BE2C (cell line): ENCODE results near the gene TRAT1.

Experiments
- DNase-seq: peaks from one replicate; pipeline ENCODE4 v3.0.0-alpha.2; 2020
- H3K27me3 ChIP-seq: fragments of 250-450 bp; sonication (Bioruptor Pico); 2 replicates; pipeline ENCODE4 v1.5.1; 2020; ENCODE audit warnings: mild to moderate bottlenecking
- H3K36me3 ChIP-seq: fragments of 250-450 bp; sonication (Bioruptor Pico); 2 replicates; pipeline ENCODE4 v1.5.1; 2020; ENCODE audit warnings: mild to moderate bottlenecking
- H3K4me1 ChIP-seq: fragments of 250-450 bp; sonication (Bioruptor Pico); 2 replicates; pipeline ENCODE4 v1.5.1; 2020
- H3K4me3 ChIP-seq: 2 replicates; pipeline ENCODE4 v1.5.1; 2011; ENCODE audit warnings: low read depth, low read length
- H3K9me3 ChIP-seq: fragments of 250-450 bp; sonication (Bioruptor Pico); 2 replicates; pipeline ENCODE4 v1.5.1; 2020
- CTCF ChIP-seq: IDR thresholded peaks from 2 replicates; pipeline ENCODE4 v1.5.1; 2012; ENCODE audit warnings: mild to moderate bottlenecking, low read depth, low read length

Gene TRAT1

DNA sequence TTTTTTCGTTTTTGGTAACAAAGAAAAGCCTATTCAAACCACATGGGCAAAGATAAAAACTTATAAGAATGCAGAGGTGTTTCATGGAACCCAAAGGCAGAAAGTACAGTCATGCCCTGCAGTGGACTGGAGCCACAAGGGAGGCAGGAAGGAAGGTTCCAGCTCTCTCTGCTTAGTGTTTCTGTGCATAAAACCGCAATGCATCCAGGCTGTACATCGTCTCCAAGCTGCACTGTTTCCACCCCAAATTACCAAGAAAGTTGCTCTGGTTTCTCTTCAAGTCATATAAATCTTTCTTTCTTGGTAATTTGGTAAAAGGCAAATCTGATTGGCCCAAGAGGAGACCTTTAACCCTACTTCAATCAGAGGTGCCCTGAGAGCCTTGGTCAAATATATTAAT is 15.8 kb downstream of the TRAT1 start:
- no peak for TF ChIP-seq CTCF
- Histone ChIP-seq H3K27me3 (peaks cover 27% of the 10 kb centered on the region), H3K9me3 (no peaks in the 10 kb centered on the region), H3K4me1 (no peaks in the 10 kb centered on the region), H3K4me3 (no peak overlapping the region), H3K36me3 (no peaks in the 10 kb centered on the region)
- no peak for DNase-seq

GRCh38 chr3:108845709-108846293 is 23.2 kb downstream of the TRAT1 start:
- Histone ChIP-seq H3K27me3 (peaks cover 22% of the 10 kb centered on the region), H3K36me3 (no peaks in the 10 kb centered on the region), H3K4me1 (no peaks in the 10 kb centered on the region), H3K9me3 (no peaks in the 10 kb centered on the region), H3K4me3 (no peak overlapping the region)
- TF ChIP-seq CTCF, result no peak
- no peak for DNase-seq

GRCh38 chr3:108847187-108847586 is 24.6 kb downstream of the TRAT1 start:
- Histone ChIP-seq H3K4me3 (no peak overlapping the region), H3K27me3 (peaks cover 17% of the 10 kb centered on the region), H3K4me1 (no peaks in the 10 kb centered on the region), H3K9me3 (no peaks in the 10 kb centered on the region), H3K36me3 (no peaks in the 10 kb centered on the region)
- no peak for TF ChIP-seq CTCF
- no peak for DNase-seq

- H3K27me3 ChIP-seq, result peaks cover 17% of the 10 kb centered on the region
- H3K4me1 ChIP-seq, result no peaks in the 10 kb centered on the region
- no peaks in the 10 kb centered on the region for H3K36me3 ChIP-seq
- TF ChIP-seq CTCF, result no peak
- H3K4me3 ChIP-seq, result no peak overlapping the region
- H3K9me3 ChIP-seq, result no peaks in the 10 kb centered on the region
- DNase-seq, result no peak
Measured at GRCh38 chr3:108849075-108849474, 26.5 kb downstream of the TRAT1 start.

GRCh38 chr3:108861401-108861800 is 38.8 kb downstream of the TRAT1 start:
- no peak overlapping the region for H3K4me3 ChIP-seq
- peaks cover 15% of the 10 kb centered on the region; the same call in 1 of the 2 replicates for H3K27me3 ChIP-seq
- no peaks in the 10 kb centered on the region for H3K36me3 ChIP-seq
- no peaks in the 10 kb centered on the region for H3K4me1 ChIP-seq
- DNase-seq, result no peak
- no peak for TF ChIP-seq CTCF
- H3K9me3 ChIP-seq, result no peaks in the 10 kb centered on the region

DNA sequence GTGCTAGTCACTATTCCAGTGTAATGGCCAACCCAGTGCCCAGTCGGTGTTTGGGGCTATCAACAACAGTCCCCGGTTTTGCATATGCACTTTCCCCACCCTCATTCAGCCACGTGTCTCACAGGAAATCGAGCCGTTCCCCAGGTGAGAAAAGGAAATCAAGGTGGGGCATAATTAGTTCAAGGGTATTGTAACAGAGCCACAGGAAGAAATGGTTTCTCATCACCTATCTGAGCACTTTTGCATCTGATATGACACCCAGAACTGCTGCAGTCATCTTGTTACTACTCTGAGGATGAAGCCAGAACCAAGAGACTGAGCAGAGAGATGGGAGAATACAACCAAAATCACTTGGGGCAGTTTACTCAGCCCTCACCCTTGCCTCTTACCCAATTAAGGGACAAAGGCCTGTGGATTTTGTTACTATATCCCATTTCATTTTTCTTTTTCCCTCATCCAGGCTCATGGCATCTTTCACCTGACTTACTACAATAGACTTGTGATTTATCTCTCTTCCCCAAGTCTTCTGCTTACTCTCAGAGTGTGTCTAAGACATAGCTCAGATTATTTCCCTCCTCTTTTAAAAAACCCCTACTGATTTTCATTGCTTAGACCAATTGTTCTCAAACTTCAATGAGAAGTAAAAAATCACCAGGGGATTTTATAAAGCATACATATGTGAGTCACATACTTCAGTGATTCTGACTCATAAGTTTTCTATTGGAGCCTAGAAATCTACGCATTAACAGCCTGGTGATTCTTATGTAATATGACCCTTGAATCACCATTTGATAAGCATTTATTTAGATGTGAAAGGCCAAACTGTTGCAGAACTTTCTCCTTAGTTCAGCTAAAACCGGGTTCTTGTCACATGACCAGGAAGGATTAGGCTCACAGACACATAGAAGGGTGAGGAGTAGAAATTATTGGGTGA is 40.5 kb downstream of the TRAT1 start:
- Histone ChIP-seq H3K9me3 (no peaks in the 10 kb centered on the region), H3K27me3 (peaks cover 9% of the 10 kb centered on the region; the same call in 1 of the 2 replicates), H3K4me1 (no peaks in the 10 kb centered on the region), H3K36me3 (no peaks in the 10 kb centered on the region), H3K4me3 (no peak overlapping the region)
- DNase-seq, result no peak
- TF ChIP-seq CTCF, result no peak
